Suprapubic skin (tissue), 4 donors: ENCODE measurements around the gene GKN2. TPM values are rescaled to one million over a fixed set of nuclear protein-coding genes. Genes with fewer than 3 reads are reported as not detected.

ENCODE experiments used
- DNase-seq, 2 donors: peaks; one replicate each; pipeline ENCODE4 v3.0.0-alpha.2; 2019; ENCODE audit warnings: low spot score in 2 of 2
- H3K27ac ChIP-seq: fragments of 200-600 bp; sonication (generic); one replicate; pipeline ENCODE4 v1.5.1; 2019
- H3K27me3 ChIP-seq: fragments of 200-600 bp; sonication (generic); one replicate; pipeline ENCODE4 v1.5.1; 2019
- H3K36me3 ChIP-seq: fragments of 200-600 bp; sonication (generic); one replicate; pipeline ENCODE4 v1.5.1; 2019
- H3K4me1 ChIP-seq: fragments of 200-600 bp; sonication (generic); one replicate; pipeline ENCODE4 v1.5.1; 2019
- H3K4me3 ChIP-seq: fragments of 200-600 bp; sonication (generic); one replicate; pipeline ENCODE4 v1.5.1; 2019; ENCODE audit warnings: mild to moderate bottlenecking
- H3K9me3 ChIP-seq: fragments of 200-600 bp; sonication (generic); one replicate; pipeline ENCODE4 v1.5.1; 2019
- CTCF ChIP-seq, 2 donors: fragments of 200-600 bp in 1 of 2; fragments of 450-650 bp in 1 of 2; sonication (generic) in 1 of 2; IDR thresholded peaks; one replicate each; pipeline ENCODE4 v1.5.1; 2016 to 2019; ENCODE audit warnings: antibody characterized with exemption in 2 of 2, mild to moderate bottlenecking in 1 of 2, moderate library complexity in 1 of 2
- EP300 ChIP-seq: sonication (generic); formaldehyde crosslinking; IDR thresholded peaks from one replicate; pipeline ENCODE4 v1.6.1; 2017; ENCODE audit warnings: antibody characterized with exemption
- POLR2A ChIP-seq, 2 donors: fragments of 450-650 bp; IDR thresholded peaks; one replicate each; pipeline ENCODE4 v1.6.1; 2017; ENCODE audit warnings: antibody characterized with exemption in 2 of 2, mild to moderate bottlenecking in 2 of 2, moderate library complexity in 2 of 2
- POLR2AphosphoS5 ChIP-seq, 3 donors: sonication (generic); formaldehyde crosslinking; IDR thresholded peaks; one replicate each; pipeline ENCODE4 v1.6.1; 2017; ENCODE audit warnings: antibody characterized with exemption in 3 of 3
- WGBS: methylation state at CpG from one replicate; pipeline ENCODE4 v1.1.5; 2018; 5-methylcytosine and 5-hydroxymethylcytosine counted together
- total RNA-seq, 4 donors: library from RNA; depleted of rRNA; stranded (reverse); fragments of >200 nt; gene quantifications; one replicate each; pipeline ENCODE4 v1.1.0, GENCODE V29; 2016

GKN2 gene
- total RNA-seq, 4 donors from 2014 or later: not detected

GRCh38 chr2:68946117-68946516 is 6.6 kb downstream of the GKN2 start:
- DNase-seq: no peak
- peaks cover 3% of the 10 kb centered on the region for H3K4me1 ChIP-seq
- no peaks in the 10 kb centered on the region for H3K9me3 ChIP-seq
- 53% methylated on average over 3 of the region's 3 CpGs for WGBS
- H3K27ac ChIP-seq: no peak overlapping the region
- H3K4me3 ChIP-seq: no peak overlapping the region
- TF ChIP-seq POLR2AphosphoS5 (IDR thresholded peaks at IDR 0.05) (no peak), EP300 (no peak), POLR2A (IDR thresholded peaks at IDR 0.05) (no peak), CTCF (IDR thresholded peaks at IDR 0.05) (no peak)
- H3K36me3 ChIP-seq: no peaks in the 10 kb centered on the region
- H3K27me3 ChIP-seq: no peaks in the 10 kb centered on the region

- Histone ChIP-seq H3K36me3 (no peaks in the 10 kb centered on the region), H3K27ac (no peak overlapping the region), H3K4me1 (peaks cover 3% of the 10 kb centered on the region), H3K9me3 (no peaks in the 10 kb centered on the region), H3K4me3 (no peak overlapping the region), H3K27me3 (no peaks in the 10 kb centered on the region)
- no peak for TF ChIP-seq POLR2A (IDR thresholded peaks at IDR 0.05)
- peak; percentile 51 to 79 for TF ChIP-seq CTCF (IDR thresholded peaks at IDR 0.05)
- 43% methylated on average over 14 of the region's 27 CpGs for WGBS
- no peak for DNase-seq
Measured at GRCh38 chr2:68943581-68944568, 8.8 kb downstream of the GKN2 start.

- H3K27ac ChIP-seq: no peak overlapping the region
- H3K27me3 ChIP-seq: no peaks in the 10 kb centered on the region
- H3K36me3 ChIP-seq: no peaks in the 10 kb centered on the region
- no peak for TF ChIP-seq POLR2AphosphoS5 (IDR thresholded peaks at IDR 0.05)
- TF ChIP-seq EP300: no peak
- no peak for TF ChIP-seq POLR2A (IDR thresholded peaks at IDR 0.05)
- TF ChIP-seq CTCF (IDR thresholded peaks at IDR 0.05): no peak
- DNase-seq: no peak
- no peak overlapping the region for H3K4me3 ChIP-seq
- H3K4me1 ChIP-seq: peaks cover 3% of the 10 kb centered on the region
- H3K9me3 ChIP-seq: no peaks in the 10 kb centered on the region
Measured at GRCh38 chr2:68942827-68943226, 9.9 kb downstream of the GKN2 start.

GRCh38 chr2:68940369-68940768 is 12.3 kb downstream of the GKN2 start:
- TF ChIP-seq POLR2A (IDR thresholded peaks at IDR 0.05) (no peak), POLR2AphosphoS5 (IDR thresholded peaks at IDR 0.05) (no peak), EP300 (no peak), CTCF (IDR thresholded peaks at IDR 0.05) (no peak)
- no peaks in the 10 kb centered on the region for H3K9me3 ChIP-seq
- no peak for DNase-seq
- no peaks in the 10 kb centered on the region for H3K27me3 ChIP-seq
- no peak overlapping the region for H3K4me3 ChIP-seq
- H3K36me3 ChIP-seq: no peaks in the 10 kb centered on the region
- H3K4me1 ChIP-seq: peaks cover 22% of the 10 kb centered on the region
- 87% methylated on average over 1 of the region's 1 CpG for WGBS
- no peak overlapping the region for H3K27ac ChIP-seq

GRCh38 chr2:68939962-68940361 is 12.7 kb downstream of the GKN2 start:
- no peak for DNase-seq
- H3K27me3 ChIP-seq: no peaks in the 10 kb centered on the region
- 96% methylated on average over 1 of the region's 1 CpG for WGBS
- TF ChIP-seq CTCF (IDR thresholded peaks at IDR 0.05) (no peak), POLR2A (IDR thresholded peaks at IDR 0.05) (no peak), POLR2AphosphoS5 (IDR thresholded peaks at IDR 0.05) (no peak), EP300 (no peak)
- H3K4me1 ChIP-seq: peaks cover 23% of the 10 kb centered on the region
- no peaks in the 10 kb centered on the region for H3K9me3 ChIP-seq
- no peaks in the 10 kb centered on the region for H3K36me3 ChIP-seq
- no peak overlapping the region for H3K4me3 ChIP-seq
- no peak overlapping the region for H3K27ac ChIP-seq
